ENCODE measurements around the gene SLC6A1. TPM values are rescaled to one million over a fixed set of nuclear protein-coding genes. Genes with fewer than 3 reads are reported as not detected.
"Not testable (repeated sequence)": the region's sequence is repeated elsewhere in the genome, so short reads cannot be mapped to it uniquely, and the experiment has no call there.

Gene SLC6A1
- total and polyA plus RNA-seq, 2 donors = 5.3 to 50.0 TPM

DNA sequence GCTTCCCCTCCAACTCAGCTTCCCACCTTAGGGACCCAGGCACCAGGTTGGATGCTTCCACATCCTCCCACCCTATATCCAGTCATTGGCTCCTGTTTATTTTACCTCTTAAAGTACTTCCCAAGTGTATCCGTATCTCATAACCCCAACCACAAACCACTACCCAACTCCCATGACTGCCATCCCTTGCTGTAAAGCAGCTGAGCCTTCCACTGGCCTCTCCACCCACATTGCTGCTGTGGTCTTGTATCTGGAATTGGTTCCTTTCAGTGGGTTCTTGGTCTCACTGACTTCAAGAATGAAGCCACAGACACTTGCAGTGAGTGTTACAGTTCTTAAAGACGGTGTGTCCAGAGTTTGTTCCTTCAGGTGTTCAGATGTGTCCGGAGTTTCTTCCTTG lies 81.9 kb downstream of the SLC6A1 start:
- H3K4me1 ChIP-seq (ENCODE audit: control insufficient read depth in 2 of 2, insufficient read depth in 2 of 2, low read length in 2 of 2) = no peaks in the 10 kb centered on the region
- H3K4me3 ChIP-seq (ENCODE audit: low read length in 2 of 2) = no peak overlapping the region
- no peak for DNase-seq (ENCODE audit: low read depth in 6 of 9, low spot score in 9 of 9)
- H3K9me3 ChIP-seq (ENCODE audit: control insufficient read depth in 2 of 2, insufficient read depth in 1 of 2, low read length in 1 of 2) = peaks cover 0 to 7% of the 10 kb centered on the region in 2 donors
- no peaks in the 10 kb centered on the region for H3K36me3 ChIP-seq (ENCODE audit: control insufficient read depth in 2 of 2, insufficient read depth in 2 of 2, low read length in 1 of 2)
- 59% methylated on average over 3 of the region's 3 CpGs for WGBS
- no peak overlapping the region for H3K27ac ChIP-seq (ENCODE audit: low read depth in 1 of 2, low read length in 1 of 2)
- H3K27me3 ChIP-seq (ENCODE audit: control insufficient read depth in 2 of 2, insufficient read depth in 1 of 2, low read length in 1 of 2) = no peaks in the 10 kb centered on the region

DNA sequence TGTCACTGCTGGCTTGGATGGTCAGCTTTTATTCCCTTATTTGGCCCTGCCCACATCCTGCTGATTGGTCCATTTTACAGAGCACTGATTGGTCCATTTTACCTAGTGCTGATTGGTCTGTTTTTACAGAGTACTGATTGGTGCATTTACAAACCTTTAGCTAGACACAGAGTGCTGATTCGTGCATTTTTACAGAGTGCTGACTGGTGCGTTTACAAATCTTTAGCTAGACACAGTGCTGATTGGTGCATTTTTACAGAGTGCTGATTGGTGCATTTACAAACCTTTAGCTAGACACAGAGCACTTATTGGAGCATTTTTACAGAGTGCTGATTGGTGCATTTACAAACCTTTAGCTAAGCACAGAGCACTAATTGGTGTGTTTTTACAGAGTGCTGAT lies 82.6 kb downstream of the SLC6A1 start:
- DNase-seq (ENCODE audit: low read depth in 6 of 9, low spot score in 9 of 9); H3K4me1 ChIP-seq (ENCODE audit: control insufficient read depth in 2 of 2, insufficient read depth in 2 of 2, low read length in 2 of 2); H3K9me3 ChIP-seq (ENCODE audit: control insufficient read depth in 2 of 2, insufficient read depth in 1 of 2, low read length in 1 of 2); H3K27ac ChIP-seq (ENCODE audit: low read depth in 1 of 2, low read length in 1 of 2); H3K4me3 ChIP-seq (ENCODE audit: low read length in 2 of 2); H3K27me3 ChIP-seq (ENCODE audit: control insufficient read depth in 2 of 2, insufficient read depth in 1 of 2, low read length in 1 of 2); H3K36me3 ChIP-seq (ENCODE audit: control insufficient read depth in 2 of 2, insufficient read depth in 2 of 2, low read length in 1 of 2): not testable (repeated sequence)
- WGBS = 96% methylated on average over 2 of the region's 2 CpGs

DNA sequence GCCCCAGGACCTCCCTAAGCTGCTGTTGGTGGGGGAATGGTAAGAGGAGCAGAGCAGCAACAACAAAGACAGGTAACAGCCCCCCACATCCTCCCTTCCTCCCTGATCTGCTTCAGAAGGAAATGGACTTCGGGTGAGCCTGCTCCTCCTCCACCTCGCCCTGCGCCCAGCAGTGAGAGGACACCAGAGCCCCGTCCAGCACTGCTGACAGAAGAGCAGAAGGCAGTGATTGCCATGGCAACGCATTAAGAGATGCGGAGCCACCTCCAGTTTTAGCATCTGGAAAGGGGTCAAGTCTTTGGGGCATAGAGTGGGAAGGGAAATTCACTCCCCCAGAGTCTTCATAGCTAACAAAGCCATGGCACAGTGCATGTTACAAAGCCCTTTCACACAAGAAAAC lies 84.2 kb downstream of the SLC6A1 start:
- Histone ChIP-seq H3K36me3 (ENCODE audit: control insufficient read depth in 2 of 2, insufficient read depth in 2 of 2, low read length in 1 of 2) (no peaks in the 10 kb centered on the region), H3K4me1 (ENCODE audit: control insufficient read depth in 2 of 2, insufficient read depth in 2 of 2, low read length in 2 of 2) (no peaks in the 10 kb centered on the region), H3K4me3 (ENCODE audit: low read length in 2 of 2) (no peak overlapping the region), H3K27ac (ENCODE audit: low read depth in 1 of 2, low read length in 1 of 2) (no peak overlapping the region), H3K27me3 (ENCODE audit: control insufficient read depth in 2 of 2, insufficient read depth in 1 of 2, low read length in 1 of 2) (no peaks in the 10 kb centered on the region), H3K9me3 (ENCODE audit: control insufficient read depth in 2 of 2, insufficient read depth in 1 of 2, low read length in 1 of 2) (no peaks in the 10 kb centered on the region)
- 86% methylated on average over 6 of the region's 6 CpGs for WGBS
- DNase-seq (ENCODE audit: low read depth in 6 of 9, low spot score in 9 of 9) = no peak

DNA sequence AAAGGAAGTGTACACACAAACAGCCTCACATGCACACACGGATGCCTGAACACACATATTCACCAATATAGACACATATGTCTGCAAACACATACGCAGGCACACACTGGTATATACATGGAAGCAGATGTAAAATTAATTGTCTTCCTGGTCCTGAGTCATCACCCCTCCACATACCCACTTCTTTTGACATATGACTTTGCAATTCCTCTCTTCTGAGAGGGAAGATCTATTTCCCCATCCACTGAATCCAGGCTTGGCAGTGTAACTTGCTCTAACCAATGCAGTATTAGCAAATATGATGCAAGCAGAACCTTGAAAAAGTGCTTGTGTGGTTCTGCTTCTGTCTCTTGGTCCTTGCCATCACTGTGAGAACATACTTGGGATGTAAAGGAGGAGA lies 84.9 kb downstream of the SLC6A1 start:
- H3K36me3 ChIP-seq (ENCODE audit: control insufficient read depth in 2 of 2, insufficient read depth in 2 of 2, low read length in 1 of 2) = no peaks in the 10 kb centered on the region
- no peak overlapping the region for H3K4me3 ChIP-seq (ENCODE audit: low read length in 2 of 2)
- no peaks in the 10 kb centered on the region for H3K9me3 ChIP-seq (ENCODE audit: control insufficient read depth in 2 of 2, insufficient read depth in 1 of 2, low read length in 1 of 2)
- H3K27ac ChIP-seq (ENCODE audit: low read depth in 1 of 2, low read length in 1 of 2) = no peak overlapping the region
- H3K4me1 ChIP-seq (ENCODE audit: control insufficient read depth in 2 of 2, insufficient read depth in 2 of 2, low read length in 2 of 2) = no peaks in the 10 kb centered on the region
- no peaks in the 10 kb centered on the region for H3K27me3 ChIP-seq (ENCODE audit: control insufficient read depth in 2 of 2, insufficient read depth in 1 of 2, low read length in 1 of 2)
- DNase-seq (ENCODE audit: low read depth in 6 of 9, low spot score in 9 of 9) = no peak
- WGBS = 92% methylated on average over 2 of the region's 2 CpGs

DNA sequence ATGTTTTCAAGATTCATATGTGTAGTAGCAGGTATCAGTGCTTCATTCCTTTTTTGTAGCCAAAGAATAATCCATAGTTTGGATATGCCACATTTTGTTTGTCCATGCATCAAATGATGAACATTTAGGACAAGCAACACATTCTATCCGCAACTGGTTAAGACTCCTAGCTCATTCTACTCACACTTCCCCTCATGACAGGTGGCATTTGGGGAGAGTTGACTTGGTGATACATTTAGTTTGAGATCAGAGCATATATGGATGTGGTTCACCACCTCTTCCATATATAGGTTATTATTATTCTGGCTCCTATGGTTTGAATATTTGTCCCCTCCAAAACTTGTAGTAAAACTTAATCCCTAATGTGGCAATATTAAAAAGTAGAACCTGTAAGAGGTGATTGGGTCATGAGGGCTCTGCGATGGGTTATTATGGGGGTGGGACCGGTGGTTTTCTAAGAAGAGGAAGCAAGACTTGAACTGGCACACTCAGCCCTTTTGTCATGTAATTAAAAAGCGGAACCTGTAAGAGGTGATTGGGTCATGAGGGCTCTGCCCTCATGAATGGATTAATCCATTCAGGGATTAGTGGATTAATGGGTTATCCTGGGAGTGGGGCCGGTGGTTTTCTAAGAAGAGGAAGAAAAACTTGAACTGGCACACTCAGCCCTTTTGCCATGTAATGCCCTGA lies 86.4 kb downstream of the SLC6A1 start:
- Histone ChIP-seq H3K4me1 (ENCODE audit: control insufficient read depth in 2 of 2, insufficient read depth in 2 of 2, low read length in 2 of 2) (no peaks in the 10 kb centered on the region), H3K36me3 (ENCODE audit: control insufficient read depth in 2 of 2, insufficient read depth in 2 of 2, low read length in 1 of 2) (no peaks in the 10 kb centered on the region), H3K27me3 (ENCODE audit: control insufficient read depth in 2 of 2, insufficient read depth in 1 of 2, low read length in 1 of 2) (no peaks in the 10 kb centered on the region), H3K27ac (ENCODE audit: low read depth in 1 of 2, low read length in 1 of 2) (no peak overlapping the region), H3K4me3 (ENCODE audit: low read length in 2 of 2) (no peak overlapping the region), H3K9me3 (ENCODE audit: control insufficient read depth in 2 of 2, insufficient read depth in 1 of 2, low read length in 1 of 2) (no peaks in the 10 kb centered on the region)
- no peak for DNase-seq (ENCODE audit: low read depth in 6 of 9, low spot score in 9 of 9)
- 58% methylated on average over 5 of the region's 5 CpGs for WGBS

DNA sequence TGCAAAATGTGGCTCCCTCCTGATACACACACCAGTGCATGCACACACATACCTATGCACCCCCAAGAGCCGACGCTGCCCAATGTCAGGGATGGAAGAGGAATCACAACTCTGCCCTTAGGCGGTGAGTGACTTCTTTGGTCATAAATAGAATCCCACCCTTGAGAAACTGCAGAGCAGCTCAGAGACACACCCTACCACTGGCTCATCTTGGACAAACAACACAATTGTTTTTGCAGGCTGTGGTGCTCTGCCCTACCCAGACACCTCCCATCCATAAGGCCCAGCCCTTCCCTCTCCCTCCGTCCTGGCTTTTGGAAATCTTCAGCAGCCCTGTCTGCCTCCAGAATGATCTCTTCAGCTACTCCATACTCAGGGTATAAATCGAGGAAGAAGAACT lies 87.9 kb downstream of the SLC6A1 start:
- H3K9me3 ChIP-seq (ENCODE audit: control insufficient read depth in 2 of 2, insufficient read depth in 1 of 2, low read length in 1 of 2) = no peaks in the 10 kb centered on the region
- no peak for DNase-seq (ENCODE audit: low read depth in 6 of 9, low spot score in 9 of 9)
- H3K4me1 ChIP-seq (ENCODE audit: control insufficient read depth in 2 of 2, insufficient read depth in 2 of 2, low read length in 2 of 2) = no peaks in the 10 kb centered on the region
- no peaks in the 10 kb centered on the region for H3K27me3 ChIP-seq (ENCODE audit: control insufficient read depth in 2 of 2, insufficient read depth in 1 of 2, low read length in 1 of 2)
- no peak overlapping the region for H3K27ac ChIP-seq (ENCODE audit: low read depth in 1 of 2, low read length in 1 of 2)
- WGBS = 96% methylated on average over 5 of the region's 5 CpGs
- no peak overlapping the region for H3K4me3 ChIP-seq (ENCODE audit: low read length in 2 of 2)
- H3K36me3 ChIP-seq (ENCODE audit: control insufficient read depth in 2 of 2, insufficient read depth in 2 of 2, low read length in 1 of 2) = no peaks in the 10 kb centered on the region

DNA sequence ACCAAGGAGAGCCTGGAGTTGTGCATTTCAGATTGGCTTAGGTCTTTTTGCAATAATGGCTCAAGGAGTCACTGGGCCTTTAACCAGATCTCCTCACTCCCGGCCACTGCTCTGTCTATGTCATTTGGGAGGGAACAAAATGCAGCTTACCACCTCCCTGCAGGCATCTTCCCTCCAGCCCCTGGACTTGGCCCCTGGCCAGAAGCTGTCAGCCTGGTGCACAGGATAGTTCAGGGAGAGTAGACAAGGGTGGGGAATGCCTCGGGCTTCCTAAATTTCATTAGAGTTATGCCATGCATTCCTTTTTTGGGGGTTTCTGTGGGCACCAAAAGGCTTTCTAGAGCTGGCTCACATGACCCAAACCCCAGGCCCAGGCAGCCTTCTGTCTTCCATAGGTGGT lies 91.5 kb downstream of the SLC6A1 start:
- Histone ChIP-seq H3K9me3 (ENCODE audit: control insufficient read depth in 2 of 2, insufficient read depth in 1 of 2, low read length in 1 of 2) (no peaks in the 10 kb centered on the region), H3K27me3 (ENCODE audit: control insufficient read depth in 2 of 2, insufficient read depth in 1 of 2, low read length in 1 of 2) (no peaks in the 10 kb centered on the region), H3K4me3 (ENCODE audit: low read length in 2 of 2) (no peak overlapping the region), H3K36me3 (ENCODE audit: control insufficient read depth in 2 of 2, insufficient read depth in 2 of 2, low read length in 1 of 2) (no peaks in the 10 kb centered on the region), H3K4me1 (ENCODE audit: control insufficient read depth in 2 of 2, insufficient read depth in 2 of 2, low read length in 2 of 2) (no peaks in the 10 kb centered on the region), H3K27ac (ENCODE audit: low read depth in 1 of 2, low read length in 1 of 2) (no peak overlapping the region)
- DNase-seq (ENCODE audit: low read depth in 6 of 9, low spot score in 9 of 9) = no peak
- WGBS = 72% methylated on average over 2 of the region's 2 CpGs

DNA sequence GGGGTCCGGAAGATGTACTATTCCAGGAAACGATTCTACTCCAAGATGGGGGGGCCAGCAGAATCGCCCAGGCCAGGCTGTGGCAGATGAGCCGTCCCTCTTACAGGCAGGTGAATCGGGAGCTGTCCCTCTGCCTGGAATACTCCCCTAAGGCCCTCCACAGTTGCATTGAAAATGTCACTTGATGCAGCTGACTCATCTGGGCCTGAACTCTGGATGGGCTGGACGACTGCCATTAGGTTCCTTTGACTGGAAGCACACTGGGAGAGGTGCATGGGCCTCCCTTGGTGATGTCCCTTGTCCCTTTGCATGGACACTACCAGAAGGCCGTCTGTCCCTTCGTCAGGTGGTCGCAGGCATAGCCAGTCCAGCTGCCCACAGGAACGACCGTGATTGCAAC lies 92.1 kb downstream of the SLC6A1 start:
- H3K27ac ChIP-seq (ENCODE audit: low read depth in 1 of 2, low read length in 1 of 2) = no peak overlapping the region
- no peak overlapping the region for H3K4me3 ChIP-seq (ENCODE audit: low read length in 2 of 2)
- 59% methylated on average over 11 of the region's 11 CpGs for WGBS
- no peaks in the 10 kb centered on the region for H3K36me3 ChIP-seq (ENCODE audit: control insufficient read depth in 2 of 2, insufficient read depth in 2 of 2, low read length in 1 of 2)
- no peaks in the 10 kb centered on the region for H3K27me3 ChIP-seq (ENCODE audit: control insufficient read depth in 2 of 2, insufficient read depth in 1 of 2, low read length in 1 of 2)
- H3K4me1 ChIP-seq (ENCODE audit: control insufficient read depth in 2 of 2, insufficient read depth in 2 of 2, low read length in 2 of 2) = no peaks in the 10 kb centered on the region
- DNase-seq (ENCODE audit: low read depth in 6 of 9, low spot score in 9 of 9) = no peak
- no peaks in the 10 kb centered on the region for H3K9me3 ChIP-seq (ENCODE audit: control insufficient read depth in 2 of 2, insufficient read depth in 1 of 2, low read length in 1 of 2)

DNA sequence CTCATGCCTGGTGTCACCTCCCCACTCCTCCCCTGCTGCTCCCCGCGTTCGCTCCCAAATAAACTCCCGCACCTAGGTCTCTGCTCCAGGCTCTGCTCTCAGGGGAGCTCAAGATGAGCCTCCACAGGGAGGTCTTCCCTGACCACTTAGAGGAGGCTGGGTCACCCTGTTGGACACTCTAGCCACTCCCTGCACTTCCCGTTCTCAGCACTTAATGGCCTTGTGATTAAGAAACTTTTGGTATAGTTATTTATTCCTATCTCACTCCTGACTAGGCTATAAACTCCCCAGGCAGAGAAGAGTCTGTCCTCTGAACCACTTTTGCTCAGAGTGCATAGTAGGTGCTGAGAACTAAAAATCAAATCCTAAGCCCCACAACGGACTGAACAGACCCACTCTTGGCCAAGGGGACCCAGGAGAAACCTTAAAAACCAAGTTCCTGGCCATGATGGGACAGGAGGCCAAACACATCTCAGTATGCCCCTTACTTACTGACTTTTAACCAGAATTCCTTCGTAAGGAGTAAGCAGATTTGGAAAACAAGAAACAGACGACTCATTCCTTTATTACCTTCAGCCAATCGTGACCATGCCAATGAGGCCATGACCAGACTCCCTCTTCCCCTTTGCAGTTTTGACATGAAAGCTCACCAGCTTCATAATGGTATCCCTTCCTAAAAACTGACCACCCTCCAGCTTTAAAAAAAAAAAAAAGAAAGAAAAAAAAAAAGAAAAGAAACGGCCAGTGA lies 92.7 kb downstream of the SLC6A1 start:
- WGBS = 88% methylated on average over 10 of the region's 10 CpGs
- H3K27me3 ChIP-seq (ENCODE audit: control insufficient read depth in 2 of 2, insufficient read depth in 1 of 2, low read length in 1 of 2) = no peaks in the 10 kb centered on the region
- no peaks in the 10 kb centered on the region for H3K4me1 ChIP-seq (ENCODE audit: control insufficient read depth in 2 of 2, insufficient read depth in 2 of 2, low read length in 2 of 2)
- no peaks in the 10 kb centered on the region for H3K9me3 ChIP-seq (ENCODE audit: control insufficient read depth in 2 of 2, insufficient read depth in 1 of 2, low read length in 1 of 2)
- no peak for DNase-seq (ENCODE audit: low read depth in 6 of 9, low spot score in 9 of 9)
- H3K4me3 ChIP-seq (ENCODE audit: low read length in 2 of 2) = no peak overlapping the region
- no peak overlapping the region for H3K27ac ChIP-seq (ENCODE audit: low read depth in 1 of 2, low read length in 1 of 2)
- no peaks in the 10 kb centered on the region for H3K36me3 ChIP-seq (ENCODE audit: control insufficient read depth in 2 of 2, insufficient read depth in 2 of 2, low read length in 1 of 2)
